ENCODE measurements around the gene AKNAD1. TPM values are rescaled to one million over a fixed set of nuclear protein-coding genes. Genes with fewer than 3 reads are reported as not detected.

Gene AKNAD1
- total and polyA plus RNA-seq, 2 experiments from 2014 or later = not detected

- no peaks in the 10 kb centered on the region for H3K27me3 ChIP-seq (replicated peaks; ENCODE audit: insufficient read depth)
- H3K4me3 ChIP-seq = peak overlapping the region; percentile 60
- peak overlapping the region; percentile 79 for H2AFZ ChIP-seq
- TF ChIP-seq EZH2 (IDR thresholded peaks at IDR 0.05; ENCODE audit: insufficient read depth, poor library complexity, severe bottlenecking) (no peak), EZH2phosphoT487 (IDR thresholded peaks at IDR 0.05; ENCODE audit: insufficient read depth, low read depth) (no peak)
- no peaks in the 10 kb centered on the region for H3K79me2 ChIP-seq (ENCODE audit: insufficient read depth)
- WGBS, 2 experiments (ENCODE audit: low coverage in 1 of 2, low lambda C conversion rate in 2 of 2, missing lambda C conversion rate in 2 of 2) = 1 to 3% methylated on average over 12 of the region's 12 CpGs
- H3K4me1 ChIP-seq (ENCODE audit: insufficient read depth) = peaks cover 25% of the 10 kb centered on the region
- peaks cover 32% of the 10 kb centered on the region for H3F3A ChIP-seq (ENCODE audit: insufficient read depth)
- DNase-seq = peak; percentile 96
- H4K20me1 ChIP-seq (ENCODE audit: insufficient read depth) = no peaks in the 10 kb centered on the region
- peak overlapping the region; percentile 99 for H3K27ac ChIP-seq
- H3K9ac ChIP-seq = peak overlapping the region; percentile 92
- H3K9me3 ChIP-seq (ENCODE audit: low read depth) = no peaks in the 10 kb centered on the region
- in situ Hi-C loops (cut with MboI) = loop anchor here (5.0 kb wide), 1 partner anchor 76 kb away; no protein-coding TSS in a partner anchor
- H3K36me3 ChIP-seq (ENCODE audit: low read depth) = no peaks in the 10 kb centered on the region
- H3K4me2 ChIP-seq (ENCODE audit: unreplicated experiment) = peak overlapping the region; percentile 84
- H3K9me2 ChIP-seq (ENCODE audit: insufficient read depth) = no peaks in the 10 kb centered on the region
These were observed 40.6 kb downstream of the AKNAD1 start for GRCh38 chr1:108816049-108816893.

- Histone ChIP-seq H3K9me2 (ENCODE audit: insufficient read depth) (no peaks in the 10 kb centered on the region), H3K36me3 (ENCODE audit: low read depth) (no peaks in the 10 kb centered on the region), H3K27me3 (replicated peaks; ENCODE audit: insufficient read depth) (no peaks in the 10 kb centered on the region), H3K9me3 (ENCODE audit: low read depth) (no peaks in the 10 kb centered on the region), H3F3A (ENCODE audit: insufficient read depth) (peaks cover 32% of the 10 kb centered on the region), H4K20me1 (ENCODE audit: insufficient read depth) (no peaks in the 10 kb centered on the region), H3K4me2 (ENCODE audit: unreplicated experiment) (peak overlapping the region; percentile 84), H3K4me3 (peak overlapping the region; percentile 60), H3K79me2 (ENCODE audit: insufficient read depth) (no peaks in the 10 kb centered on the region), H3K9ac (peak overlapping the region; percentile 92), H2AFZ (peak overlapping the region; percentile 79), H3K4me1 (ENCODE audit: insufficient read depth) (peaks cover 25% of the 10 kb centered on the region), H3K27ac (peak overlapping the region; percentile 99)
- peak; percentile 51 for DNase-seq
- no peak for TF ChIP-seq EZH2 (IDR thresholded peaks at IDR 0.05; ENCODE audit: insufficient read depth, poor library complexity, severe bottlenecking)
- TF ChIP-seq EZH2phosphoT487 (IDR thresholded peaks at IDR 0.05; ENCODE audit: insufficient read depth, low read depth) = no peak
- in situ Hi-C loops (cut with MboI) = loop anchor here (5.0 kb wide), 1 partner anchor 77 kb away; no protein-coding TSS in a partner anchor
These were observed 41.3 kb downstream of the AKNAD1 start for GRCh38 chr1:108815566-108815965.

DNA sequence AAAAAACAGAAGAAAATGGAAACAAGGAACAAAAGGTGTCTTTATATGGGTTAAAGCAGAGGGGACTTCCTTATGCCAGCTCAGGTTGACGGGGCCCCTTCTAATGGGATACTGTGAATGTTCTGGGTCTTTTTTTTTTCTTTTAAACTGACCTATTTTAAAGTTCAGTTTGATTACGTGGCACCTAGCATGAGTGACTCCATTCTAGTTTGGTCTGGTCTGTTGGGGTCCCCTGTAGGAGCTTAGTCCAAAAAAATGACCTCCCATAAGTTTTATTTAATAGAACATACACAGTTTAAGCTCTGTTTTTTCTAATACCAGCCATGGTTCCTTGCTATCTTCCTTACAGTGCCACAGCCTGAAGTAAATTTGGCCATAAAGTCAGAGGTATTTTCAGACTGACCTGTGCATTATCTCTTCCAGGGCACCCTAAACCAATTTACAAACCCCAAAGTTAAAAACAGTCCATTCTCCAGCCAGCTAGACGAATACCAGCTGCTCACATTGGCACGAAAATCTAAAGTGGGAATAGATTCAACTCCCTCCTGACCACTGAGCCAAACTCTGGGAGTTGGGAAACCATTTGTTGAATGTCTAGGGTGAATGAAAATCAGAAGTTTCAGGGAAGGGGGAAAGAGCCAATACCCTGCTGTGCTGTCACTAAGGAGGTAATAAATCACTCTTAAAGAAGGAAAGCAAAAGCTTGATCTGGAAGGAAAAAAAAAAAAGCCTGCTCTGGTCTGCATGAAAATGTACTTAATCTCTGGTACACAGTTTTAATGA, 42.4 kb downstream of the AKNAD1 start:
- Histone ChIP-seq H2AFZ (peak overlapping the region; percentile 79), H4K20me1 (ENCODE audit: insufficient read depth) (no peaks in the 10 kb centered on the region), H3K4me3 (no peak overlapping the region), H3K9me3 (ENCODE audit: low read depth) (no peaks in the 10 kb centered on the region), H3K9me2 (ENCODE audit: insufficient read depth) (no peaks in the 10 kb centered on the region), H3K27ac (peak overlapping the region; percentile 99; the same call in 1 of the 2 replicates), H3K4me1 (ENCODE audit: insufficient read depth) (peaks cover 25% of the 10 kb centered on the region), H3K9ac (no peak overlapping the region), H3K27me3 (replicated peaks; ENCODE audit: insufficient read depth) (no peaks in the 10 kb centered on the region), H3F3A (ENCODE audit: insufficient read depth) (peaks cover 32% of the 10 kb centered on the region), H3K36me3 (ENCODE audit: low read depth) (no peaks in the 10 kb centered on the region), H3K4me2 (ENCODE audit: unreplicated experiment) (peak overlapping the region; percentile 84), H3K79me2 (ENCODE audit: insufficient read depth) (no peaks in the 10 kb centered on the region)
- DNase-seq = peak; percentile 34
- WGBS, 2 experiments (ENCODE audit: low coverage in 1 of 2, low lambda C conversion rate in 2 of 2, missing lambda C conversion rate in 2 of 2) = 58 to 68% methylated on average over 4 of the region's 4 CpGs
- TF ChIP-seq EZH2 (IDR thresholded peaks at IDR 0.05; ENCODE audit: insufficient read depth, poor library complexity, severe bottlenecking) (no peak), EZH2phosphoT487 (IDR thresholded peaks at IDR 0.05; ENCODE audit: insufficient read depth, low read depth) (no peak)
- in situ Hi-C loops (cut with MboI) = loop anchor here (5.0 kb wide), 1 partner anchor 78 kb away; no protein-coding TSS in a partner anchor

GRCh38 chr1:108813326-108813725, 43.6 kb downstream of the AKNAD1 start:
- no peaks in the 10 kb centered on the region for H3K79me2 ChIP-seq (ENCODE audit: insufficient read depth)
- H3K4me2 ChIP-seq (ENCODE audit: unreplicated experiment) = no peak overlapping the region
- peaks cover 25% of the 10 kb centered on the region for H3K4me1 ChIP-seq (ENCODE audit: insufficient read depth)
- H3K36me3 ChIP-seq (ENCODE audit: low read depth) = peaks cover 9% of the 10 kb centered on the region
- H3K9ac ChIP-seq = no peak overlapping the region
- H3F3A ChIP-seq (ENCODE audit: insufficient read depth) = peaks cover 32% of the 10 kb centered on the region
- H3K4me3 ChIP-seq = no peak overlapping the region
- H4K20me1 ChIP-seq (ENCODE audit: insufficient read depth) = no peaks in the 10 kb centered on the region
- no peaks in the 10 kb centered on the region for H3K9me3 ChIP-seq (ENCODE audit: low read depth)
- no peak overlapping the region for H3K27ac ChIP-seq
- 78 to 88% methylated on average over 2 of the region's 2 CpGs for WGBS, 2 experiments (ENCODE audit: low coverage in 1 of 2, low lambda C conversion rate in 2 of 2, missing lambda C conversion rate in 2 of 2)
- TF ChIP-seq EZH2 (IDR thresholded peaks at IDR 0.05; ENCODE audit: insufficient read depth, poor library complexity, severe bottlenecking) (no peak), EZH2phosphoT487 (IDR thresholded peaks at IDR 0.05; ENCODE audit: insufficient read depth, low read depth) (no peak)
- H2AFZ ChIP-seq = no peak overlapping the region
- H3K27me3 ChIP-seq (replicated peaks; ENCODE audit: insufficient read depth) = no peaks in the 10 kb centered on the region
- in situ Hi-C loops (cut with MboI) = no loop called here
- DNase-seq = no peak
- H3K9me2 ChIP-seq (ENCODE audit: insufficient read depth) = no peaks in the 10 kb centered on the region

Data from GM23248 (cell line).